ENCODE results near the gene TEKT1. TPM values are rescaled to one million over a fixed set of nuclear protein-coding genes. Genes with fewer than 3 reads are reported as not detected.

TEKT1 gene
- total RNA-seq, 1 donor from 2014 or later: not detected

- no peaks in the 10 kb centered on the region for H3K4me1 Mint-ChIP-seq (ENCODE audit: unreplicated experiment)
- peaks cover 10% of the 10 kb centered on the region for H3K27me3 Mint-ChIP-seq (ENCODE audit: unreplicated experiment)
- no peaks in the 10 kb centered on the region for H3K36me3 Mint-ChIP-seq (ENCODE audit: unreplicated experiment)
- TF ChIP-seq CTCF (IDR thresholded peaks at IDR 0.05): no peak
- H3K4me3 Mint-ChIP-seq (ENCODE audit: unreplicated experiment): no peak overlapping the region
- no peaks in the 10 kb centered on the region for H3K9me3 Mint-ChIP-seq (ENCODE audit: unreplicated experiment)
- no peak for DNase-seq (ENCODE audit: extremely low spot score, unreplicated experiment)
- no peak overlapping the region for H3K27ac Mint-ChIP-seq (ENCODE audit: unreplicated experiment)
Observed at GRCh38 chr17:6796017-6796886, 35.3 kb downstream of the TEKT1 start.

- no peak for TF ChIP-seq CTCF (IDR thresholded peaks at IDR 0.05)
- H3K27me3 Mint-ChIP-seq (ENCODE audit: unreplicated experiment): peaks cover 18% of the 10 kb centered on the region
Observed at GRCh38 chr17:6793748-6794493, 37.6 kb downstream of the TEKT1 start.

GRCh38 chr17:6789146-6789545, 42.4 kb downstream of the TEKT1 start:
- Mint-ChIP-seq H3K4me3 (ENCODE audit: unreplicated experiment) (no peak overlapping the region), H3K27me3 (ENCODE audit: unreplicated experiment) (peaks cover 15% of the 10 kb centered on the region), H3K9me3 (ENCODE audit: unreplicated experiment) (no peaks in the 10 kb centered on the region), H3K27ac (ENCODE audit: unreplicated experiment) (no peak overlapping the region), H3K36me3 (ENCODE audit: unreplicated experiment) (no peaks in the 10 kb centered on the region), H3K4me1 (ENCODE audit: unreplicated experiment) (no peaks in the 10 kb centered on the region)
- no peak for DNase-seq (ENCODE audit: extremely low spot score, unreplicated experiment)
- TF ChIP-seq CTCF (IDR thresholded peaks at IDR 0.05): no peak

More at GRCh38 chr17:6793748-6794493, 37.6 kb downstream of the TEKT1 start:
- Mint-ChIP-seq H3K4me3 (ENCODE audit: unreplicated experiment) (no peak overlapping the region), H3K36me3 (ENCODE audit: unreplicated experiment) (no peaks in the 10 kb centered on the region), H3K27ac (ENCODE audit: unreplicated experiment) (no peak overlapping the region), H3K9me3 (ENCODE audit: unreplicated experiment) (no peaks in the 10 kb centered on the region), H3K4me1 (ENCODE audit: unreplicated experiment) (no peaks in the 10 kb centered on the region)
- no peak for DNase-seq (ENCODE audit: extremely low spot score, unreplicated experiment)

GRCh38 chr17:6787081-6787693, 44.3 kb downstream of the TEKT1 start:
- Mint-ChIP-seq H3K9me3 (ENCODE audit: unreplicated experiment) (no peaks in the 10 kb centered on the region), H3K27ac (ENCODE audit: unreplicated experiment) (no peak overlapping the region), H3K4me1 (ENCODE audit: unreplicated experiment) (no peaks in the 10 kb centered on the region), H3K4me3 (ENCODE audit: unreplicated experiment) (no peak overlapping the region), H3K36me3 (ENCODE audit: unreplicated experiment) (no peaks in the 10 kb centered on the region), H3K27me3 (ENCODE audit: unreplicated experiment) (peaks cover 17% of the 10 kb centered on the region)
- DNase-seq (ENCODE audit: extremely low spot score, unreplicated experiment): no peak
- no peak for TF ChIP-seq CTCF (IDR thresholded peaks at IDR 0.05)

GRCh38 chr17:6786618-6787017, 44.9 kb downstream of the TEKT1 start:
- Mint-ChIP-seq H3K36me3 (ENCODE audit: unreplicated experiment) (no peaks in the 10 kb centered on the region), H3K4me1 (ENCODE audit: unreplicated experiment) (no peaks in the 10 kb centered on the region), H3K27ac (ENCODE audit: unreplicated experiment) (no peak overlapping the region), H3K9me3 (ENCODE audit: unreplicated experiment) (no peaks in the 10 kb centered on the region), H3K4me3 (ENCODE audit: unreplicated experiment) (no peak overlapping the region), H3K27me3 (ENCODE audit: unreplicated experiment) (peaks cover 19% of the 10 kb centered on the region)
- TF ChIP-seq CTCF (IDR thresholded peaks at IDR 0.05): no peak
- no peak for DNase-seq (ENCODE audit: extremely low spot score, unreplicated experiment)

Measured in osteocyte (in vitro differentiated cells).